H1 (cell line): ENCODE data around the gene DDA1. TPM values are rescaled to one million over a fixed set of nuclear protein-coding genes. Genes with fewer than 3 reads are reported as not detected.

Experiments used
- ASH2L ChIP-seq: fragments of 200-600, 300-600 bp; sonication (generic); IDR thresholded peaks from one replicate; pipeline ENCODE4 v1.7.1; 2017; ENCODE audit warnings: low read length
- ATF2 ChIP-seq: IDR thresholded peaks from 2 replicates; pipeline ENCODE4 v1.6.1; 2012; ENCODE audit warnings: low read length, inconsistent platforms
- ATF3 ChIP-seq: IDR thresholded peaks from 2 replicates; pipeline ENCODE4 v1.6.1; 2011; ENCODE audit warnings: low read depth, mild to moderate bottlenecking, low read length; ENCODE audit not compliant: insufficient read depth
- CREB1 ChIP-seq: IDR thresholded peaks from 2 replicates; pipeline ENCODE4 v1.6.1; 2012; ENCODE audit warnings: inconsistent platforms
- CTBP2 ChIP-seq: IDR thresholded peaks from 2 replicates; pipeline ENCODE4 v1.7.0; 2011; ENCODE audit warnings: borderline replicate concordance, mild to moderate bottlenecking, moderate library complexity, mixed read lengths, low read length; ENCODE audit not compliant: insufficient read depth, insufficient read length
- JUND ChIP-seq: IDR thresholded peaks from 2 replicates; pipeline ENCODE4 v1.6.1; 2011; ENCODE audit warnings: mild to moderate bottlenecking, improper control_type of control experiment, low read length
- MAFK ChIP-seq: IDR thresholded peaks from 2 replicates; pipeline ENCODE4 v1.6.1; 2012; ENCODE audit warnings: low read depth, mild to moderate bottlenecking, improper control_type of control experiment, low read length
- MAX ChIP-seq: IDR thresholded peaks from 2 replicates; pipeline ENCODE4 v1.6.1; 2012; ENCODE audit warnings: inconsistent platforms
- NRF1 ChIP-seq: IDR thresholded peaks from 2 replicates; pipeline ENCODE4 v1.6.1; 2011; ENCODE audit warnings: mild to moderate bottlenecking, low read depth, low read length, improper control_type of control experiment
- POLR2A ChIP-seq, 2 experiments: IDR thresholded peaks; 1 replicate in 1 of 2; 2 replicates in 1 of 2; pipeline ENCODE4 v1.6.1; 2011; ENCODE audit warnings: low read depth in 2 of 2, low read length in 2 of 2, mild to moderate bottlenecking in 2 of 2; ENCODE audit errors: control extremely low read depth in 1 of 2
- POU5F1 ChIP-seq: IDR thresholded peaks from 2 replicates; pipeline ENCODE4 v1.6.1; 2011; ENCODE audit warnings: low read depth, mild to moderate bottlenecking, low read length, moderate library complexity
- RNF2 ChIP-seq: fragments of 200-900, 300-1000 bp; sonication (generic); IDR thresholded peaks from 2 replicates; pipeline ENCODE4 v1.7.1; 2016; ENCODE audit warnings: borderline replicate concordance, low read depth, mild to moderate bottlenecking, antibody characterized with exemption, low read length; ENCODE audit not compliant: poor library complexity, severe bottlenecking; ENCODE audit errors: missing control alignments
- SIN3A ChIP-seq, 2 experiments: IDR thresholded peaks in 1 of 2; conservative IDR thresholded peaks in 1 of 2; 2 replicates each; pipeline ENCODE4 v1.6.1; 2011 to 2012; ENCODE audit warnings: low read length in 2 of 2, improper control_type of control experiment in 1 of 2, low read depth in 1 of 2, mild to moderate bottlenecking in 1 of 2
- SP1 ChIP-seq: IDR thresholded peaks from 2 replicates; pipeline ENCODE4 v1.6.1; 2011; ENCODE audit warnings: low read depth, low read length
- SP4 ChIP-seq: IDR thresholded peaks from 2 replicates; pipeline ENCODE4 v1.6.1; 2012; ENCODE audit warnings: low read length, inconsistent platforms
- TBP ChIP-seq: IDR thresholded peaks from 2 replicates; pipeline ENCODE4 v1.6.1; 2011; ENCODE audit warnings: low read depth, low read length, improper control_type of control experiment
- YY1 ChIP-seq: IDR thresholded peaks from 2 replicates; pipeline ENCODE4 v1.6.1; 2011; ENCODE audit warnings: low read depth, mild to moderate bottlenecking, low read length
- polyA plus RNA-seq, 7 experiments: library from polyadenylated mRNA; depleted of rRNA in 3 of 7; stranded (reverse) in 5 of 7; unstranded in 2 of 7; fragments of >200 nt in 5 of 7; fragments of 200-250 nt in 2 of 7; gene quantifications; 1 replicate in 5 of 7; 2 replicates in 1 of 7; 4 replicates in 1 of 7; pipeline versions ENCODE4 v1.2.1 to v1.2.3, GENCODE V29; 2011 to 2013; ENCODE audit warnings: missing spikeins in 2 of 7, mixed read lengths in 2 of 7
- total RNA-seq: library from RNA; stranded (reverse); fragmentation: NEBNext Ultra II Directional; extraction: Animal tissue kit (Norgen Biotek cat#: 25700); gene quantifications from 2 replicates; pipeline ENCODE4 v1.2.1, GENCODE V29; 2021

Gene DDA1
- total and polyA plus RNA-seq, 2 of the 8 experiments (the other 6 are each of a cell fraction or from before 2014, with no cell fraction given): 29.2 to 34.5 TPM

- TF ChIP-seq NRF1 (peak; percentile 43), JUND (0 out of 2 replicates have a peak, but pooled peaks have one; percentile 23), TBP (peak; percentile 81), CREB1 (no peak; the same call in 1 of the 2 replicates), SP4 (peak; percentile 80; the same call in 1 of the 2 replicates), ATF2 (no peak), POLR2A (IDR thresholded peaks at IDR 0.05; ENCODE audit: control extremely low read depth in 1 of 2, low read depth in 2 of 2, low read length in 2 of 2) (peak; percentile 65 to 93), CTBP2 (no peak), MAX (peak; percentile 93), SP1 (no peak), ASH2L (no peak), SIN3A (conservative IDR thresholded peaks at IDR 0.05 in 1 of 2, IDR thresholded peaks at IDR 0.05 in 1 of 2; ENCODE audit: low read depth in 1 of 2, low read length in 2 of 2) (peak; percentile 50 to 63; a peak in 1 of 4 replicates), ATF3 (no peak), YY1 (peak; percentile 64), MAFK (no peak), POU5F1 (no peak), RNF2 (no peak)
Observed at GRCh38 chr19:17292301-17293074, 16.9 kb upstream of the DDA1 start (continued).
